ENCODE measurements around the gene ZDHHC11.

GRCh38 chr5:819078-819477 lies 31.7 kb downstream of the ZDHHC11 start:
- TF ChIP-seq POLR2A (IDR thresholded peaks at IDR 0.05) = no peak
- no peak for TF ChIP-seq CTCF (IDR thresholded peaks at IDR 0.05)
